ENCODE results near the gene MAP4K4.

GRCh38 chr2:101679801-101680487, 17.6 kb upstream of the MAP4K4 start:
- no peak for TF ChIP-seq CTCF (IDR thresholded peaks at IDR 0.05)
- no peak for TF ChIP-seq POLR2A (IDR thresholded peaks at IDR 0.05)
